Stomach (tissue), 9 donors: ENCODE measurements around the gene AFF4. TPM values are rescaled to one million over a fixed set of nuclear protein-coding genes. Genes with fewer than 3 reads are reported as not detected.
"Not testable (repeated sequence)": the region's sequence is repeated elsewhere in the genome, so short reads cannot be mapped to it uniquely, and the experiment has no call there.

Experiments used
- DNase-seq, 2 donors: peaks; one replicate each; pipeline versions ENCODE4 v3.0.0 to v3.0.0-alpha.2; 2013 to 2019
- H3K27ac ChIP-seq, 5 donors: fragments of 200-600 bp in 4 of 5; sonication (generic) in 4 of 5; one replicate each; pipeline ENCODE4 v1.5.1; 2013 to 2019; ENCODE audit warnings: mild to moderate bottlenecking in 1 of 5, moderate library complexity in 1 of 5
- H3K27me3 ChIP-seq, 3 donors: fragments of 200-600 bp; sonication (generic); one replicate each; pipeline ENCODE4 v1.5.1; 2017 to 2019; ENCODE audit warnings: mixed run types in 1 of 3
- H3K36me3 ChIP-seq, 4 donors: fragments of 200-600 bp; sonication (generic); 1 replicate in 3 of 4; 2 replicates in 1 of 4; pipeline ENCODE4 v1.5.1; 2016 to 2019
- H3K4me1 ChIP-seq, 4 donors: fragments of 200-600 bp; sonication (generic); one replicate each; pipeline ENCODE4 v1.5.1; 2016 to 2019
- H3K4me3 ChIP-seq, 4 donors: fragments of 200-600 bp; sonication (generic) in 3 of 4; one replicate each; pipeline ENCODE4 v1.5.1; 2016 to 2019; ENCODE audit warnings: mild to moderate bottlenecking in 1 of 4
- H3K9me3 ChIP-seq, 4 donors: fragments of 200-600 bp; sonication (generic); one replicate each; pipeline ENCODE4 v1.5.1; 2016 to 2019
- CTCF ChIP-seq, 7 experiments: fragments of 450-650 bp in 4 of 7; fragments of 200-600 bp in 3 of 7; sonication (generic) in 3 of 7; IDR thresholded peaks; one replicate each; pipeline ENCODE4 v1.5.1; 2016 to 2019; ENCODE audit warnings: antibody characterized with exemption in 7 of 7, control low read depth in 2 of 7, mild to moderate bottlenecking in 1 of 7
- EP300 ChIP-seq: sonication (generic); formaldehyde crosslinking; IDR thresholded peaks from one replicate; pipeline ENCODE4 v1.6.1; 2017; ENCODE audit warnings: antibody characterized with exemption
- POLR2A ChIP-seq, 4 donors: fragments of 450-650 bp; IDR thresholded peaks; one replicate each; pipeline ENCODE4 v1.6.1; 2016; ENCODE audit warnings: antibody characterized with exemption in 4 of 4, control low read depth in 2 of 4, mild to moderate bottlenecking in 1 of 4, moderate library complexity in 1 of 4
- POLR2AphosphoS5 ChIP-seq, 3 donors: sonication (generic); formaldehyde crosslinking; IDR thresholded peaks; one replicate each; pipeline ENCODE4 v1.6.1; 2016; ENCODE audit warnings: antibody characterized with exemption in 3 of 3
- WGBS, 5 donors: extraction: QIAGEN DNeasy Blood & Tissue Kit in 3 of 5; methylation state at CpG; one replicate each; pipeline versions ENCODE4 v1.1.5 to v1.1.7; 2013 to 2018; 5-methylcytosine and 5-hydroxymethylcytosine counted together
- intact Hi-C: fragments of 100-400 bp; cut with DNase I; formaldehyde crosslinking; loops from one replicate; pipeline ENCODE4 v1.15.1; 2023; ENCODE audit warnings: low total_unique reads
- polyA plus RNA-seq, 3 donors: library from polyadenylated mRNA; stranded (reverse); fragments of 200-250 nt; gene quantifications; one replicate each; pipeline ENCODE4 v1.2.3, GENCODE V29; 2013
- total RNA-seq, 5 donors: library from RNA; depleted of rRNA; stranded (reverse); fragments of >200 nt; gene quantifications; one replicate each; pipeline versions ENCODE4 v1.1.0 to v1.2.3, GENCODE V29; 2014 to 2016
- donor health status: healthy with polysubstance abuse.
- donor health status: Bipolar disorder and iron deficiency.
- donor health status: healthy.

The AFF4 gene
- total and polyA plus RNA-seq, 8 donors = 7.0 to 133 (median 50.9) TPM

- Histone ChIP-seq H3K36me3 (peaks cover 18 to 34% (median 33%) of the 10 kb centered on the region in 4 donors), H3K4me1 (peaks cover 12 to 35% (median 21%) of the 10 kb centered on the region in 4 donors), H3K27ac (peak overlapping the region; percentile 90 to 95 (median 93)), H3K4me3 (peak overlapping the region; percentile 64 to 94 (median 80)), H3K9me3 (no peaks in the 10 kb centered on the region), H3K27me3 (no peaks in the 10 kb centered on the region)
- intact Hi-C loops = no loop called here
- no peak for DNase-seq
- 30 to 34% (median 32%) methylated on average over 30 of the region's 30 CpGs for WGBS, 5 donors
- TF ChIP-seq POLR2A (IDR thresholded peaks at IDR 0.05) (no peak), POLR2AphosphoS5 (IDR thresholded peaks at IDR 0.05) (no peak), EP300 (no peak), CTCF (IDR thresholded peaks at IDR 0.05) (no peak)
Measured at GRCh38 chr5:132865668-132866341, 97.6 kb downstream of the AFF4 start.

DNA sequence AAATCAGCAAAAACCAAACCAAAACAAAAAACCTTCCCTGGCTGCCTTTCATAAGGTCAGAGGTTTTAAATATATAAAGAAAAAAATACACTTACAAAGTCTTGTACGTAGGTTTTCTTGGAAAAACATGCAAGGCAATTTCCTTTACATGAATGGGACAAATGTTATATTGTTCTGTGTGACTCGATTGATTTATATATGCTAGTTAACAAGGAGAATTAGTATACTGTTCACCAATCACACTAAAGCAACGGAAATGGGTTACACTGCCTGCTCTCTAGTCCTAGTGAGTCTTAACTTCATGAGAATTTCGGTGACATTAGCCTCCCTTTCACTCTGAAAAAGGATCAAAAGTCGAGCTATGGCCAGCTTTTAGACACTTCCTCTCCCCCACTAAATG, 102.7 kb downstream of the AFF4 start:
- Histone ChIP-seq H3K4me1 (peaks cover 0 to 6% (median 3%) of the 10 kb centered on the region in 4 donors), H3K4me3 (no peak overlapping the region), H3K27ac (no peak overlapping the region), H3K27me3 (no peaks in the 10 kb centered on the region), H3K9me3 (no peaks in the 10 kb centered on the region), H3K36me3 (no peaks in the 10 kb centered on the region)
- intact Hi-C loops = no loop called here
- 69 to 80% (median 79%) methylated on average over 5 of the region's 5 CpGs for WGBS, 5 donors
- no peak for TF ChIP-seq EP300
- no peak for DNase-seq

DNA sequence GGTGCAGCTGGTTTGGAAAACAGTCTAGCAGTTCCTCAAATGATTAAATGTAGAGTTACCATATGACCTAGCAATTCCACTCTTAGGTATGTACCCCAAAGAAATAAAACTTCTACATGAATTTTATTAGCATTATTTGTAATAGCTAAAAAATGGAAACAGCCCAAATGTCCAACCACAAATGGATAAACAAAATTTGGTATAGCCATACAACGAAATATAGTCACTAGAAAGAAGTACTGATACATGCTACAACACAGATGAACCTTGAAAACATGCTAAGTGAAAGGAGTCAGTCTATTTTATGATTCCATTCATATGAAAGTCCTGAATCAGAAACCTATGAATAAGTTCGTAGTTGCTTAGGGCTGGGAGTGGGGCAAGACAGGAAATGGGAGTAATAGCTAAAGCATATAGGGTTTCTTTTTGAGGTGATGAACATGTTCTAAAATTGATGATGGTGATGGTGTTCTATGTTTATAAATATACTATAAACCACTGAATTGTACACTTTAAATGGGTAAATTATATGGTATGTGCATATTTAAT, 103.5 kb downstream of the AFF4 start:
- no peaks in the 10 kb centered on the region for H3K9me3 ChIP-seq
- H3K27me3 ChIP-seq = no peaks in the 10 kb centered on the region
- 75 to 86% (median 83%) methylated on average over 2 of the region's 2 CpGs for whole genome bisulfite sequencing, 5 donors
- H3K4me3 ChIP-seq = no peak overlapping the region
- DNase-seq = no peak
- H3K27ac ChIP-seq = no peak overlapping the region
- TF ChIP-seq POLR2A (IDR thresholded peaks at IDR 0.05) = no peak
- no peak for TF ChIP-seq CTCF (IDR thresholded peaks at IDR 0.05)
- TF ChIP-seq EP300 = no peak
- no peak for TF ChIP-seq POLR2AphosphoS5 (IDR thresholded peaks at IDR 0.05)
- H3K4me1 ChIP-seq = no peaks in the 10 kb centered on the region
- intact Hi-C loops = no loop called here
- no peaks in the 10 kb centered on the region for H3K36me3 ChIP-seq

GRCh38 chr5:132856011-132856410, 107.4 kb downstream of the AFF4 start:
- Histone ChIP-seq H3K4me1 (peaks cover 0 to 11% (median 9%) of the 10 kb centered on the region in 4 donors), H3K4me3 (no peak overlapping the region), H3K9me3 (no peaks in the 10 kb centered on the region), H3K27ac (no peak overlapping the region), H3K36me3 (no peaks in the 10 kb centered on the region), H3K27me3 (no peaks in the 10 kb centered on the region)
- no peak for DNase-seq
- TF ChIP-seq EP300 = no peak
- TF ChIP-seq POLR2A (IDR thresholded peaks at IDR 0.05) = no peak
- TF ChIP-seq CTCF (IDR thresholded peaks at IDR 0.05) = no peak
- TF ChIP-seq POLR2AphosphoS5 (IDR thresholded peaks at IDR 0.05) = no peak
- WGBS, 5 donors = 81 to 100% (median 88%) methylated on average over 3 of the region's 3 CpGs
- intact Hi-C loops = no loop called here

- intact Hi-C loops, H3K4me3 ChIP-seq, H3K27me3 ChIP-seq, H3K27ac ChIP-seq, H3K9me3 ChIP-seq, H3K36me3 ChIP-seq, DNase-seq: not testable (repeated sequence)
- whole genome bisulfite sequencing, 5 donors = 95 to 99% (median 98%) methylated on average over 5 of the region's 5 CpGs
- H3K4me1 ChIP-seq = peaks cover 0 to 16% (median 12%) of the 10 kb centered on the region in 4 donors
Measured at GRCh38 chr5:132854992-132855391, 108.4 kb downstream of the AFF4 start.
